ENCODE measurements around the gene GPD1.

GPD1 gene

DNA sequence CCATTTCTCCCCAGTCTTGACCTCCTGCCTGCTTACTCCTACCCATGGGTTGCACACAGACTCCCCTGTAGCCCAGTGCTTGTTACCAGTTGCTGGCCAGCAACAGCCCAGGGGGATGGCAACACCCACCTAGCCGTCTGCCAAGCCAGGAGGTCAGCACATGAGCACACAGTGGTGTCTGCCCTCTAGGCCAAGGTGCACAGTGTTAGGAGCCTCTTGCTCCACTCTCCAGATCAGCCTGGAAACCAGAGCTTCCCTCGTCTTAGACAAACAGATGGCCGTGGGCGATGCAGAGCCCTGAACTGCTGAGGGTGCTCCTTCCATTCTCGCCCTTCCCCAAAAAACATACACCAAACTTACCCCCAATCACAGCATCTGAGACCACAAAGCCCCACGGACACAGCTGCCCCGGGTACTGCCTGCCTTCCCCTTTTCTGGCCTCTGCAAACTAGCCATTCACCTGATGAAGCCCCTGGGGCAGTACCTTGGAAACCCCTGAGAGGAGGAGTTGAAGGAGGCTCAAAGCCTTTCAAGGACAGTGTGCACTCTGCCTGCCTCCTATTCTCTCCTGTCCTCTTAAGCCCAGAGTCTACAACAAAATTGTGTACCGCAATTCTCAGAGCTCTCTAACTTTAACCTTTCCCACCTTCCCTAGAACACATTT is 1.0 kb upstream of the GPD1 start:
- TF ChIP-seq, protein P1, sequence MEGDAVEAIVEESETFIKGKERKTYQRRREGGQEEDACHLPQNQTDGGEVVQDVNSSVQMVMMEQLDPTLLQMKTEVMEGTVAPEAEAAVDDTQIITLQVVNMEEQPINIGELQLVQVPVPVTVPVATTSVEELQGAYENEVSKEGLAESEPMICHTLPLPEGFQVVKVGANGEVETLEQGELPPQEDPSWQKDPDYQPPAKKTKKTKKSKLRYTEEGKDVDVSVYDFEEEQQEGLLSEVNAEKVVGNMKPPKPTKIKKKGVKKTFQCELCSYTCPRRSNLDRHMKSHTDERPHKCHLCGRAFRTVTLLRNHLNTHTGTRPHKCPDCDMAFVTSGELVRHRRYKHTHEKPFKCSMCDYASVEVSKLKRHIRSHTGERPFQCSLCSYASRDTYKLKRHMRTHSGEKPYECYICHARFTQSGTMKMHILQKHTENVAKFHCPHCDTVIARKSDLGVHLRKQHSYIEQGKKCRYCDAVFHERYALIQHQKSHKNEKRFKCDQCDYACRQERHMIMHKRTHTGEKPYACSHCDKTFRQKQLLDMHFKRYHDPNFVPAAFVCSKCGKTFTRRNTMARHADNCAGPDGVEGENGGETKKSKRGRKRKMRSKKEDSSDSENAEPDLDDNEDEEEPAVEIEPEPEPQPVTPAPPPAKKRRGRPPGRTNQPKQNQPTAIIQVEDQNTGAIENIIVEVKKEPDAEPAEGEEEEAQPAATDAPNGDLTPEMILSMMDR (IDR thresholded peaks at IDR 0.05; ENCODE audit: control extremely low read depth, extremely low read depth, low read depth, missing control alignments): no peak
- DNase-seq (ENCODE audit: extremely low spot score): no peak
- ChIA-PET CTCF (interaction anchor here (0.9 to 8.9 kb wide), 10 partner anchors 8 to 136 kb away, joined by 3 to 109 read pairs (median 6); partner anchors contain the start of genes CERS5, COX14 and SMARCD1), POLR2A (interaction anchor here (2.4 kb wide), 1 partner anchor 10 kb away, joined by 11 read pairs; the partner anchor contains the start of gene COX14)

DNA sequence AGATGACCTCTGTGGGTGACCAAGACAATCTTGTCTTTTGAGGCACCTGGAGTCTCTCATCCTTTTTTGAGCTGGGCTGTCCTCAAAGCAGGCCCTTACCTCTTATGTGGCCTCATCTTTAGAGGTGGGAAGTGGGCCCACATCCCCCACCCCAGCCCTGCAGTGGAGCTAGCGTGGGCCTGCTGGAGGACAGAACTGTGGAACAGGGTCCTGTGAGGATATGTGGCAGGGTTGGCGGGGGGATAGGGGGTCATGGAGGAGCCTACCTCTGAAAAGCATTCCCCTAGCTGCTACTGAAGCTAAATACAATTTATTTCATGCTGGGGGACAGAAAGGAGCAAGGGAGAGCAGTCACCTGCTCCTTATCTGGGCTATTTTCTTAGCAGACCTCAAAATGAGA is 457 bp upstream of the GPD1 start:
- DNase-seq (ENCODE audit: extremely low spot score): no peak
- ChIA-PET POLR2A (interaction anchor here (2.4 kb wide), 1 partner anchor 9 kb away, joined by 11 read pairs; the partner anchor contains the start of gene COX14), CTCF (interaction anchor here (0.6 to 8.9 kb wide), 10 partner anchors 7 to 136 kb away, joined by 3 to 109 read pairs (median 6); partner anchors contain the start of genes CERS5, COX14 and SMARCD1)
- TF ChIP-seq, protein P1 (IDR thresholded peaks at IDR 0.05; ENCODE audit: control extremely low read depth, extremely low read depth, low read depth, missing control alignments): no peak

DNA sequence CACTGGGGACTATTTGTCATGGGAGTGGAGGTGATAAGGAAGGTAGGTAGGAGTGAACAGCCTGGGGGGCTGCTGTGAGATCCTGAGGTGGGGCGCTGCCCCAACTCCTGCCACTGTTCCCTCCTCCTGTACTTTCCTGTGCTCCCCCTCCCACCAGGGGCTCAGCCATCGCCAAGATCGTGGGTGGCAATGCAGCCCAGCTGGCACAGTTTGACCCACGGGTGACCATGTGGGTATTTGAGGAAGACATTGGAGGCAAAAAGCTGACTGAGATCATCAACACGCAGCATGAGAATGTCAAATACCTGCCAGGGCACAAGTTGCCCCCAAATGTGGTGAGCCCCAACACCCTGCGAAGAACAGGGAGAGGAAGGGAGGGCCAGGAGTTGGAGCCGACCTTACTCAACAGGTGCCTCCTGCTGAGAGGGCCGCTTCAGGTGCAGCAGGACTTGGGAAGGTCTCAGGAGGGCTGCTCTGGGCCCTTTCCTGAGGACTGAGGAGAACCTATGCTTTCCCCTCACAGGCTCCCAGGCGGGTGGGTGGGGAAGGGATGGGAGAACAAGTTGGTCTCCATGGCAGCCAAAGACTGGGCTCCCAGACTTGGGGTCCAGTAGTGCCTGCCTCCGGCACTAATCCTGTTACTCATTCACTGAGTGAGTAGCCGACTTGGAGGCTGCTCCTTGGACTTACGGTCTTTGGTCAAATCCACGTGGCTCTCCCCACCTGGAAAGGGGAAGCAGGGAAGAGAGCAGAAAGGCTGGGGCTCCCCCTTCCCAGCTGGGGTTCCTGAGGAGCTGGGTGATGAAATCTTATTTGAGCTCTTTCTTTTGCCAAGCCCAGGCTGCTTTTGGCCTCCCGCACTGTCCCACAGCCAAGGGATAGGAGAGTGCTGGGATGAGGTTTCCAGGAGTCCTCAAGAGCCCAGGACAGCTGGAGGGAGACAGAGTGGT is 884 bp downstream of the GPD1 start:
- POLR2A ChIA-PET: interaction anchor here (0.7 to 2.4 kb wide), 3 partner anchors 8 to 14 kb away, joined by 3 to 11 read pairs (median 3); partner anchors contain the start of gene COX14
- no peak for DNase-seq (ENCODE audit: extremely low spot score)
- CTCF ChIA-PET: interaction anchor here (0.9 to 2.8 kb wide), 8 partner anchors 16 to 138 kb away, joined by 3 to 15 read pairs (median 6); partner anchors contain the start of gene SMARCD1
- TF ChIP-seq, protein P1 (IDR thresholded peaks at IDR 0.05; ENCODE audit: control extremely low read depth, extremely low read depth, low read depth, missing control alignments): no peak

DNA sequence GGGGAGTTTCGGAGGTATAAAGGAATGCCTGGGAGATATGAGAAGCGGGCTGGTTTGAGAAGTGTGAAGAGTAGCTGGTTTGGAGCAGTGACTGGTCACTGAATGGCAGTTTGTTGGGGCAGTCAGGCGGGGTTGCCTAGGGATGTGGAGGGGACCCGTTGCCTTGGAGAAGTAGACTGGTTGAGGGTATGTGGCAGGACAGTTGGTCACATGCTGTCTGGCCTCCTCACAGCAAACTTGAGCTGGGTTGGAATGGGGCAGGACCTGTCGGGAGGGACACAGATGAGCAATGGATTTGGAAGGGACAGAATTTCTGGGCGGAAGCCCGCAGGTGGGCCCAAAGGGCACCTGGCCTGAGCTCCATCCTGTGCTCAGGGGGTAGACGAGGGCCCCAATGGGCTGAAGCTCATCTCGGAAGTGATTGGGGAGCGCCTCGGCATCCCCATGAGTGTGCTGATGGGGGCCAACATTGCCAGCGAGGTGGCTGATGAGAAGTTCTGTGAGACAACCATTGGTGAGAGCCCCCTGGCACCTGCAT is 2.2 kb downstream of the GPD1 start:
- POLR2A ChIA-PET: interaction anchor here (1.3 kb wide), 1 partner anchor 9 kb away, joined by 3 read pairs; no protein-coding TSS in a partner anchor

DNA sequence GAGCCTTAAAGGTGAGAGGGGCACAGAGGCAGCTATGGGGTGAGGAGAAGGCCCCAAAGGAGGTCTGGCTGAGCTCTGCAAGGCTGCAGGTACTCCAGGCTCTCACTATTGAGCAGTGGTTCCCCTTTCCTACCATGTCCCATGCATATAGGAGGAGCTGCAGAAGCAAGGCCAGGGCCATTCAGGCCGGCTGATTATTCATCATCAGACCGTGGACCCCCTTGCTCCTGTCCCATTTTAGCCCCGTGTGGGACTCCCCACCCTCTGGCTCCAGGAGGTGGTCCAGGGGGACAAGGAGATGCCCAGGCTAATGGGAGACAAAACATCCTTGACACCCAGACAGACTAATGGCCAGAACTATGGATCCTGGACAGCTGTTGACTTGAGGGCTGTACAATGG is 3.1 kb downstream of the GPD1 start:
- no peak for DNase-seq (ENCODE audit: extremely low spot score)
- ChIA-PET CTCF (interaction anchor here (1.2 to 19.2 kb wide), 7 partner anchors 17 to 140 kb away, joined by 3 to 296 read pairs (median 9); partner anchors contain the start of gene SMARCD1), POLR2A (no interaction called here)
- TF ChIP-seq, protein P1 (IDR thresholded peaks at IDR 0.05; ENCODE audit: control extremely low read depth, extremely low read depth, low read depth, missing control alignments): no peak

More for the DNA sequence above, 2.2 kb downstream of the GPD1 start:
- TF ChIP-seq, protein P1 (IDR thresholded peaks at IDR 0.05; ENCODE audit: control extremely low read depth, extremely low read depth, low read depth, missing control alignments): no peak
- no peak for DNase-seq (ENCODE audit: extremely low spot score)
- CTCF ChIA-PET: interaction anchor here (1.0 to 19.2 kb wide), 8 partner anchors 18 to 139 kb away, joined by 3 to 296 read pairs (median 4); partner anchors contain the start of gene SMARCD1

Measured in GM10248 (cell line).